Brain pericyte (primary cell): ENCODE results near the gene BCAP31.
"Not testable (repeated sequence)": the region's sequence is repeated elsewhere in the genome, so short reads cannot be mapped to it uniquely, and the experiment has no call there.

Experiments
- DNase-seq: peaks from one replicate; pipeline ENCODE4 v3.0.0-alpha.2; 2012; ENCODE audit warnings: low read depth, low spot score

BCAP31 gene

GRCh38 chrX:153717445-153717844 lies 6.7 kb downstream of the BCAP31 start:
- no peak for DNase-seq

- DNase-seq, result no peak
Observed at GRCh38 chrX:153714256-153714655, 9.9 kb downstream of the BCAP31 start.

GRCh38 chrX:153709726-153710674 lies 14.2 kb downstream of the BCAP31 start:
- no peak for DNase-seq

GRCh38 chrX:153708415-153708814 lies 15.8 kb downstream of the BCAP31 start:
- DNase-seq, result no peak

GRCh38 chrX:153707406-153707805 lies 16.8 kb downstream of the BCAP31 start:
- no peak for DNase-seq

GRCh38 chrX:153706799-153707198 lies 17.4 kb downstream of the BCAP31 start:
- no peak for DNase-seq

GRCh38 chrX:153705403-153706060 lies 18.7 kb downstream of the BCAP31 start:
- not testable (repeated sequence) for DNase-seq

- DNase-seq, result not testable (repeated sequence)
Observed at GRCh38 chrX:153704631-153705402, 19.4 kb downstream of the BCAP31 start.

- DNase-seq, result no peak
Observed at GRCh38 chrX:153704021-153704526, 20.1 kb downstream of the BCAP31 start.

- DNase-seq, result no peak
Observed at GRCh38 chrX:153703036-153703370, 21.2 kb downstream of the BCAP31 start.

GRCh38 chrX:153702336-153703035 lies 21.7 kb downstream of the BCAP31 start:
- DNase-seq, result no peak

- no peak for DNase-seq
Observed at GRCh38 chrX:153701706-153702105, 22.5 kb downstream of the BCAP31 start.

- no peak for DNase-seq
Observed at GRCh38 chrX:153700967-153701366, 23.2 kb downstream of the BCAP31 start.

GRCh38 chrX:153700376-153700945 lies 23.7 kb downstream of the BCAP31 start:
- DNase-seq, result no peak

GRCh38 chrX:153699784-153700371 lies 24.3 kb downstream of the BCAP31 start:
- not testable (repeated sequence) for DNase-seq

GRCh38 chrX:153699210-153699783 lies 24.9 kb downstream of the BCAP31 start:
- not testable (repeated sequence) for DNase-seq

- DNase-seq, result no peak
Observed at GRCh38 chrX:153697924-153698865, 26.0 kb downstream of the BCAP31 start.

GRCh38 chrX:153696986-153697722 lies 27.0 kb downstream of the BCAP31 start:
- DNase-seq, result not testable (repeated sequence)
